ENCODE measurements around the gene HCCS.
"Not testable (repeated sequence)": the region's sequence is repeated elsewhere in the genome, so short reads cannot be mapped to it uniquely, and the experiment has no call there.

Gene HCCS

DNA sequence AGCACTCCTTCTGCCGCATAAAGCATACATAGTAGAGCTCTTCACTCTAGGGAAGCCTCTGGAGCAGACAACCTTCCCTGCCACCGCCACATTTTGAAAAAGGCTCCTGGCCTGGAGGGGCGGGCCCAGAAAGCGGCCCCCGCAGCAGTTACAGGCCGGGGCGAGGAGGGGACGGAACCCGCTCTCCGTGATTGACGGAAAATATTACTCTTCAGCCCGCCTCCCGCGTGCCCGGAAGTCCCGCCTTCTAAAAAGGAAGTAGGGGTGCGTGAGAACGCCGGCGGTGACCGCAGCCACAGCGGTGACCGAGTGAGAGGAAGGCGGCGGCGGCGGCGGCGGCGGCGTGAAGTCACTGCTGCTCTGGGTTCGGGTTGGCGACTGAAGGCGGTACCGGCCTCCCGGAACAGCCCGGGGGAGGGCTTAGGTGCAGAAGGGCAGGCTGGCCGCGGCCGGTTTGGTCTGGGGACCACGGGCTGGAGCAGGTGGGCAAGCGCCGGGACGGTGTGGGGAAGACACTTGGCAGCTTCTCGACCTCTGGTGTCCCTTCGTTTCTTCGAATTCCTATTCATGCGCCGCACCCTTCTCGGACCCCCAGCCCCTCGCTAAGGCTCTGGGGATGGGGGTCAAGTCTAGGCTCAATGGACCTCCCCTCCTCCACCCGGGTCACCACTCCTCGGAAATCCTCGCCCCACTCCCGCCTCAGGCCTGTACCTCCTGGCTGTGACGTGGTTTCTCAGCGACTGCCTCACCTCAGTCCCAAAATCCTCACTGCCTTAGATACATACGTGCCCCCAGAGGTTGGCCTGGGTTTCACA, at the start of gene HCCS:
Gene HCCS, plus strand, starts transcription at position 296 of the 815 bp plus-strand sequence. CDS start 729 bp downstream, outside the sequence.
- peak; percentile 70 for DNase-seq

DNA sequence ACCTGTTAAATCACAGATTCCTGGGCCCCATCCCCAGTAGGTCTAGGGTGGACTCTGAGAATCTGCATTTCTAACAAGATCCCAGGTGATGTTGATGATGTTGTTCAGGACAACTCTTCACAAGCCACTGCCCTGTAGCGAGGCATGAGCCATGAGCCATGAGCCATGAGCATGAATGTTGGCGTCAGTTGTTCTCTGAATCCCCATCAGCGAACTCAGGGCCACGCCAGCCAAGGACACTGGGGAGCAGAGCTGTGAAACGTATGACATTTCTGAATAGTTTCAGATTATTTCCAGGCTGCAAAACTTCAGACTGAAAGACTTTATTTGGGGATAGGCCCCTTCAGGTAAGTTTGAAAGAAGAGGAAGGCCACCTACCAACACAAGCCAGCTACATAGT, 46.9 kb upstream of the HCCS start:
- DNase-seq, result no peak

DNA sequence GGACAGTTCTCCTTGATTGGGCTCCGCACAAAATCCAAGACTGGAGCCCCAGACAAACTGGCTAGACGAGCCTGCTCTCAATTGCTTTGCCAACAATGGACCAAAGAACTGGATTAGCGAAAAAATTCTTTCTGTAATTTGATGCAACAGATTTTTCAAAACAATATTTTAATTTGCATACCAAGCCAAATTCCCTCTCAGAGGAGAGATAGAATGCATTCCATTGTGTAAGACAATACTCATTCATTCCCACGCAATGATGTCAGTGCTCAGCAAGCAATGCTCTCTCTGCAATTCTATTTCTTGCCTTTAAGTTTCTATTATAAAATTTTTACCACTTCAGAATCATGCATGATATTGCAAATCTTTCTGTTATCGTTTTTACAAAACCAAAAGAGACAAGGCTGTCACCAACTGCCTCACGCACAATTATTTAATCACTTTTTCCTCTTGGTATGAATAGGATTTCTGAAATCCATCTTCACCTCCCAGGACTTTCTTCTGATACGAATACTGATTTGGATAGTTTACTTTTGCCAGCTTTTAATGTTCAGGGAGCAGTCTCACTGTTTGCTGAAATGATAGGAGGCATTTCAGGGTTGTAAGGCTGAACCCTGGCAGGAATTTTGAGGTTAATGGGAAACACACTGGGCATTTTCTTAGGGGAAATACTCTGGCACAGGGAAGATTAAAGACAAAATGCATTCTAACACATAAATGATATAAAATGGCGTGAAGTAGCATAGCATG, 46.1 kb upstream of the HCCS start:
- no peak for DNase-seq

DNA sequence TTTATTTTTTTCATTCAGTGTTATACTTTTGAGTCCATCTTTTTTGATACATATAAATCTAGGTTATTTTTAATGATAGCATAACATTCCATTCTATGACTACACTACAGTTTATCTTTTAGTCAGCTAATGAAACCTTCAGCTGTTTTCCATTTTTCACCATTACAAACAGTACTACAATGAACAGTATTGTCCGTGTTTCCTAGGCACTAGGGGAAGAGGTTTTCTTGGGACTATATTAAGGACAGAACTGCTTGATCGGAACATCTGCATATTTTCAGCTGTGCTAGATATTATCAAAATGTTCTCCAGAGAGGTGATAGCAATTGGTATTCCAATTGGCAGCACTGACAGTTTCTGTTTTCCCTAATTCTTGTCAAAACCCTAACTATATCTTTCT, 44.3 kb upstream of the HCCS start:
- DNase-seq, result no peak

DNA sequence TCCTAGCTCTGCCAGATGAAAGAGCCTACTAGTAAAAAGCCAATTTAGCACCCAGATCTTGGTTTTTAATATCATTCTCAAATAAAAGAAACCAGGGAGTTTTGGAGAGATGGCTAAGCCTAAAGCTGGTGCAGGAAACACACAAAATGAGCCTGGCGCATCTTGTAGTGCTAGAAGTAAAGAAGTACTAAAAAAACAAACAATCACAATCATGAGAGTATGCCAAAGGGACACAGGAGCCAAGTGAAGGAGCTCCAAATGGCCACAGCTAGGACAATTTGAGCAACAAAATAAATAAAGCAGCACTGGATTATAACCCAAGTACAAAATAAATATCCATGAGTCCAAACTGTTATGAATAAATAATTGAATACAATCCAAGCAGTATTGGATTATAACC, 37.8 kb upstream of the HCCS start:
- no peak for DNase-seq

DNA sequence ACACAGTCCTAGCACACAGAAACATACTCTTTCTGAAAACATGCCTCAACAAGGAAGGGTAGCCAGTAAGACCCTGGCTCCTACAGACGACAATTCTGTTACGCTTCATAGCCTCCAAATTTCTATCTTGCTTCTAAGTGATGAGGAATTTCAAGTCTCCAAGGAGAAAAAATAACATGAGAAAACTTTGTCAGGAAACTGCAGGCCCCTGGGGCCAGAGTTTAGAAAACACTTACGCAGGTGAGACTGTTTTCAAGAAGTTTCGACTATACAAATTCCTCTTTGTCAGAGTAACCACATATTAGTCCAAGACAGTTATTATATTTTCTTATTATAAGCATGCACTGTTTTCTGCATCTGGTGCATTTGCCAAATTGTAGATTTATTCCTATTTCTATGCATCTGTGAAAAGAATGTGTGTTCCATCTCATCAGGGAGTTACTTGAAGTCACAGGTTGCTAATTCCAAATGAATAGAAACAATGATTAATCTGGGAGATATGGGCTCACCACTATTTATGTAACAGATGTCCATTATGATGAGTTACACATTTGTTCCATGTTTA, 30.3 kb upstream of the HCCS start:
- no peak for DNase-seq

DNA sequence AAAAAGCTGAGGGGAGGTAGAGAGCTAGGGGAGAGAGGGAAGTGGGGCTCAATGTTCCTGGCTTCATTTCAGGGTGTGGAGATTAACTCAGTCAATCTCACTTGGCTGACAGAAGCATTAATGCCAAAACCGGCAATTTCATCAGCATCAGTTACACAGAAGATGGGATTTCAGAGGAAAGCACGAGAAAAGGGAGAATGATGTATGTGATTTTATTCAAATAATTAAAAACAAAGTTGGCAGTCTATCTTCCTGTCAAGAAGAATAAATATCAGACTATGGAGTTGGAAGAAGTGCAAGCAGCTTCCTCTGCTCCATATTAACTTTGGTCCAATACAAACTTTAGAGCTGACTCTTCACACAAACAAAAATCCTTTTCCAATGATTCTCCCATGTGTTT, 29.6 kb upstream of the HCCS start:
- DNase-seq, result no peak

DNA sequence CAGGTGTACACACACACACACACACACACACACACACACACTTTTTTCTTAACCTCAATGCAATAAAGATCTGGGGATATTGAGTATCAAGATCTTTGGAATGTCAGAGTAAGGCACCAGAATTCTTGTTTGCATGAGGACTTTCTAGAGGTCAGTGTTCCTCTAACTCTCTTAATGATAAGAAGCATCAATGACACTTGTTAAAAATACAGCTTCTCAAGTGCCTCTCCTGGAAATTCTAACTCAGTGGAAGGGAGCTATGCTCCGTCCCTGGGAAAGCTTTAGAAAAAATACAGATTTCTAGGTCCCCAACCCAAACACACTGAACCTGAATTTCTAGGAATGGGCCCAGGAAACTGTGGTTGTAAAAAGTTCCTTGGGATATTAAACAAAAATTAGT, 25.8 kb upstream of the HCCS start:
- DNase-seq, result no peak

DNA sequence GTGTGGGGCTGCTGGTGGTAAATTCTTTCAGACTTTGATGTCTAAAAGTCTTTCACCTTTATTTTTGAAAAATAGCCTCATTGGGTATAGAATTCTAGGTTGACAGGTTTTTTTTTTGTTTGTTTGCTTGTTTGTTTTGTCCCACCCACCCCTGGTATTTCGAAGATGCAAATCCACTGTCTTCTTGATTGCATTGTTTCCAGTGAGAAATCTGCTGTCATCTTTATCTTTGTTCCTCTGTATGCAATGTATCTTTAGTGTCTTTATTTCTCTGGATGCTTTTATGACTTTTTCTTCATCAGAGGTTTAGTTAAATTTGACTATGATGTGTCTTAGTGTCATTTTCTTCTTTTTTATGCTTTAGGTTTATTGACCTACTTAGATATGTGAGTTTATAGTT, 21.3 kb upstream of the HCCS start:
- DNase-seq, result no peak

DNA sequence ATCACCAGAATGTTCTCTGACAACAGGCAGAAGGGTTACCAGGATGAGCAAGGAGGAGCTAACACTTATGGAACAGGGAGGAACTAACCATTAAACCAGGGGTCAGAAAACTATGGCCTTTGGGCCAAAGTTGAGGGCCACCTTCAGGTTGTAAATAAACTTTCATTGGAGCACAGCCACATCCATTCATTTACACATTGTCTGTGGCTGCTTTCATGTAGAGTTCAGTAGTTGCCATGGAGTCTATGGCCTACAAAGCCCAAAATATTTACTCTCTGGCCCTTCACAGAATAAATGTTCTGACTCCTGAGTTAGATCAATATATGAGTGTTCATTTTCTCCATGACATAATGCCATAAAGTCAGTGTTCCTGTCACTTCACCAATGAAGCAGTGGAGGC, 13.2 kb upstream of the HCCS start:
- no peak for DNase-seq

DNA sequence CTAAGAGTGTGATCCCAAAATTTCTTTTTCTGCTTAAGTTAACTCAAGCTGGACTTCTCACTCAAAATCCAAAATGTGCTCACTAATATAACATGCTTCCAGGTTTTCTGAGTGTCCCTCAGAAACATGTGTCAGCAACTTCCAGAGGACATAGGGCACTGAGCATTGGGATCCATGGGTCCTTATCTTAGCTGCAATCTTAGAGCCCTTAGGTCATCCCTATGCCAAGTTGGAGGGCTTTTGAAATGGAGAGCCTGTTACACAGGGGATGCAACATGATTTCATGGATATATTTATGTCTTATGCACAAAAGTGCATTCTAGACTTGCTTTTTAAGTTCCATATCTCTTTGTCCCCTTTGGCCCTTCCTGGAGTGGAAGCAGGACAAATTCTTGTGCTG, 11.7 kb upstream of the HCCS start:
- DNase-seq, result no peak

DNA sequence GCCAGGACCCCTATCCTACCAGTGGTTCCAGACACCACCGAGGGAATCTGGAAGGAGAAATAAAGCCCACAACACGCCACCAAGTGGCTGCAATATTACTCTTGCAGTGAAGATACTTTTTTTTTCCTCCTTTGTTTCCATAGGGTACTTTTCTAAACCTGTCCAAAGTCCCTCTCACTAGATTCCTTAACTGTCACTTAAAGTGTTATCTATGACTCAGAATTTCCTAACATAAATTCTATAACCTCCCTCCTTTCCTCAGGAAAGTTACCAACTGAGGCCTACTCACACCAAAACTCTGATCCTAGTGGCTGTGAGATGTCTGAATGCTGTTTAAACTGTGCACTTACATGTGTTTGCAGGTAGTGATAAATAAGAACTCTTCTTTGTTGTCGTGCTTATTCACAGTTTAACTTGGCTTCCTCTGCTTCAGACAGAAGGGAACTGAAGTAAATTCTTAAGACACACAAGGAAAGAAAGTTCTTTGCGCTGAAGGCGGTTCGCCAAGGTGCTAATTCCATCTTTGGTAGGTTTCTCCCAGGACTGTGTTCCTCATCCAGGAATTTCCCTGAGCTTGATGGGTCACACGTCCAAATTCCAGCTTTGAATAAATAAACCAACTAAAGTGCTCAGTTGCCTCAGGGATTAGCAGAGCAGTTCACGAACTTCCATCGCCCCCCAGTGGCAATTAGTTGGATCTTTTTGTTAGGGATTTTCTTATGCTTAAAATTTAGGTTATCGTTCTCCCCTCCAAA, 10.7 kb upstream of the HCCS start:
- DNase-seq, result peak; percentile 3

DNA sequence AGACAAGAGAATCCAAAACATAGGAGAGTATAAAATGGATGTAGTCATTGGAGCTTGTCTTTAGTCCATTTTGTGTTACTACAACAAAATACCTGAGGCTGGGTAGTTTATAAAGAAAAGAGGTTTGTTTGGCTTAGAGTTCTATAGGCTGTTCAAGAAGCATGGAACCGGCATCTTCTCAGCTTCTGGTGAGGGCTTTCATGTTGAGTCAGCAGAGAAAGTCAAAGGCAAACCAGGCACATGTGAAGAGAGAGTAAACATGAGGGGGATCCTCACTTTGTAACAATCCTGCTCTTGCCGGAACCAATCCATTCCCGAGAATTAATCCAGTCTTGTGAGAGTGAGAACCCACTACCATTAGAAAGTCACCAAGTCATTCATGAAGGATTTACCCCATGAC, 8.1 kb upstream of the HCCS start:
- DNase-seq, result no peak

DNA sequence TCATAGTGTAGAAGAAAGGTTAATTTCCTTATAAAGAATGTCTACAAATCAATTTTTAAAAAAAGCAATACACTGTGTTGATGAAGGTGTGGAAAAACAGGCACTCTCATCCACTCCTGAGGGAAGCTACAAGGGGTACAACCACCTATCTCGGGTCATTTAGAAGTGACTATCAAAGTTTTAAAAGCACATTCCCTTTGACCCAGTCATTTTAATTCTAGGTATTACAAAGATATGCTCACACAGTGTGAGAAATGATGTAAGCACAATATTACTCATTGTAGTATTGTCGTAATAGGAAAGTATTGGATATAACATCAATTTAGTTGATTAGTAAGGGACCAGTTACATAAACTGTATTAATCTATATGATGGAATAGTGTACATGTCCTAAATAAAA, 7.4 kb upstream of the HCCS start:
- DNase-seq, result no peak

DNA sequence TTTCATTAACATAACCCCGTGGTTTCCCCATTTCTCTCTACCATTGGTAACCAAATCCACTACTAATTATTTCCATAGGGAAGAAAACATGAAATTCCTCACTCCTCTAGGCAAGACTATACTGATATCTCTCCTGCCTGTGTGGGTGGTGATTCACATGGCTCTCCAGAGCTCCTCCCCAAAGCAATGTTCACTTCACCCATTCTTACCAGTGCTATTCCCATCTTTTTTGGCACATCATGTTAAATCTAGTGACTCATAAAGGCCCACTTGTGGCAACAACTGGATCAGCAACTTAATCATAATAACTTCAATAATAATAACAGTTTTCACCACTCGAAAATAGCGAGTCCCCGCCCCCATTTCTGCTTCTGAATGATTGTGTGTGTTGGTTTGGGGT, 6.1 kb upstream of the HCCS start:
- no peak for DNase-seq

DNA sequence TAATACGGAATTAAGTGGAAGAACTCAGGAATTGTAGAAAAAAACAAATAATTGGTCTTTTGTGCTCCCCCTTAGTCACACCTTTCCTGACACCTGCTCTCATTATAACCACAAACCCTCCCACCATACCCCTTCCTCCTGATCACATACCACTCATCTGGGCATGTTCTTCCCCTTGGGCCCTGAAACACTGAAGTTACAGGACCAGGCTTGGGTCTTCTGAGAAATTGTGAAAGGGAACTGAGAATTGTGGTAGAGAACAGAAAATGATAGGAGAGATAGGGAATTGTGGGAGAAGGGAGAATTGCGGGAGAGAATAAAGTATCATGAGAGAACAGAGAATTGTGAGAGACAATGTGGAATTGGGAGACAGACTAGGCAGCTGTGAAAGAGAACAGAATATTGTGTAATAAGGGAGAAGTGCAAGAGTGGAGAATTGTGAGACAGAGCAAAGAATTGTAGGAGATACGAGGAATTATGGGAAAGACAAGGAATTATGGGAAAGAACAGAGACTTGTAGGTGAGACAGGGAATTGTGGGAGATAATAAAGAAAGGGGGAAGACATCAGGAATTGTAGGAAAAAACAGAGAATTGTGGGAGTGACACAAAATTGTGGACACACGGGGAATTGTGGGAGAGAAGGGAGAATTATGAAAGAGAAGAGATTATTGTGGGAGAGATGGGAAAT, 2.7 kb upstream of the HCCS start:
- DNase-seq, result no peak

DNA sequence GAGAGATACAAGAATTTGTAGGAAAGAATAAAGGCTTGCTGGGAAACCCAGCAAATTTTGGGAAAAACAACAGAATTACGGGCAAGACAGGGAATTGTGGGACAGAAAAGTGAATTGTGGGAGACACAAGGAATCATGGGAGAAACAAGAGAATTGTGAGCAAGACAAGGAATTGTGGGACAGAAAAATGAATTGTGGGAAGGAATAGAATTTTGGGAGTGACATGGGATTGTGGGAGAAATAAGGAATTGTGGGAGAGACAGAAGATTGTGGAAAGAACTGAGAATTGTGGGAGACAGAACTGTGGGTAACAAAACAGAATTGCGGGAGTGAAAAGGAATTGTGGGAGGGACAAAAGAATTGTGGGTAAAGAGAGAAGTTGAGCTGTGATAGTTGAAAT, 1.2 kb upstream of the HCCS start:
- DNase-seq, result no peak

DNA sequence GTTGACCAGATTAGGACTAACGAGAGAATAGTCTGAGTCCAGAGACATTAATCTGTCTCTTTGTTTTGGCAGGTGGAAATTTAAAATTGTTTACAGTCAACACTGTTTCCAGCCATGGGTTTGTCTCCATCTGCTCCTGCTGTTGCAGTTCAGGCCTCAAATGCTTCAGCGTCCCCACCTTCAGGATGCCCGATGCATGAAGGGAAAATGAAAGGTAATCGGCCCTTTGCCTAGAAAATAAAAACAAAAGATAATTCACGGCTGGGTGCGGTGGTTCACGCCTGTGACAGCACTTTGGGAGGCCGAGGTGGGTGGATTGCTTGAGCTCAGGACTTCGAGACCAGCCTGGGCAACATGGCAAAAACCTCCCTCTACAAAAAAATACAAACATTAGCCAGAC, 815 bp downstream of the HCCS start:
- DNase-seq, result no peak

DNA sequence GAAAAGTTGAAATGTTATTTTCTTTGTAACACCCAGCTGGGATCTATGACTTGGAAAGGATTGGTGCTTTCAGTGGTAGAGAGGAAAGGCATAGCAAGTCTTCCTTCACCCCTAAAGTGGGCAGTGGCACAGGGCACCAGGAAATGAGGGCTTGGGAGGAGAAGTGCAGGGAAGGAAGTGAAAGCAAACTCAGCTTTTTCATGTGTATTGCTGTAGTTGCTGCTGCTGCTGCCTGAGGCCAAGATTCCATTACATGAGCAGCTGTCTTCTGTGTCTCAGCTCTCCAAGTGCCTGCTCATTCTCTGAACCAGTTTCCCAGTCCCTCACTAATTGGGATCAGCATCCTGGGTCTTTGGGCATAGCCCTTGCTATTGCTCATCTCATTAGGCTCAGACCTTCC, 2.6 kb downstream of the HCCS start:
- DNase-seq, result no peak

DNA sequence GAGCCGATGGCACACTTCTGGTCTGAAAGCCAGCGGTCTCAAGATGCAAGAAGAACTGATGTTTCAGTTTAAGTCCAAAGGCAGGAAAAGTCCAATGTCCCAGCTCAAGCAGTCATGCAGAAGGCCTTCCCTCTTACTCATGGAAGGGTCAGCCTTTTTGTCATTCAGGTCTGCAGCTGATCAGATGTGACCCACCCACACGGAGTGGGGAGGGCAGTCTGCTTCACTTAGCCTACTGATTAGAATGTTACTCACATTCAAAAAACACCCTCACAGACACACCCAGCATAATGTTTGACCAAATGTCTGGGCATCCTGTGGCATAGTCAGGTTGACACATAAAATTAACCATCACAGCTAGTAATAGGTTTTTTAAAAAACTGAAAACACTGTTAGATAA, 6.6 kb downstream of the HCCS start:
- no peak for DNase-seq

DNA sequence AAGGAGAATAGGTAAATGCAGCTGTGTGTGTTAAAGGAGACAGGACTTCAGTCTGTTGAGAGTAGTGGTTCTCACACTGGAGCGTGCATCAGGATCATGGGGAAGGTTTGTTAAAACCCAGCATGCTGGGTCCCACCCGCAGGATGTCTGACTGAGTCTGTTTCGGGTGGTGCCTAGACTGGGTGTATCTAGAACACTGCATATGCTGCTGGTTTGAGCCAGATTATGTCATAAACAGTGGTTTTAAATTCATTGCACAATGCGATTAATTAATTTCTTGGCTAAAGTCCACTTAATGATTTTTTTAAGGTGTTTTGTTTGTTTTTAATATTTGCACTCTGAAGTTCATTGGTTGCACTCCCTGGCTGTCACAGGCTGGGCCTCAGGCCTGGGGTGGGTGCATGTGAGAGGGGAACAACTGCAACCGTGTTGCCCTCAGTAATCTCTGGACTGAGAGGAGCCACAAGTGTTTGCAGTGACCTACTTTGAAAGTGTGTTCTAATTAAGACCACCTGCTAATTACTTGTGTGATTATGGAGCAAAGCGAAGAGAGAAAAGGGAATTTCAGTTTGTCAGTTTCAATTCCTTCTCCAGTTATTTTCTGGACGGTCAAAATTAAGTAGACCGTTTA, 8.3 kb downstream of the HCCS start:
- DNase-seq, result no peak

DNA sequence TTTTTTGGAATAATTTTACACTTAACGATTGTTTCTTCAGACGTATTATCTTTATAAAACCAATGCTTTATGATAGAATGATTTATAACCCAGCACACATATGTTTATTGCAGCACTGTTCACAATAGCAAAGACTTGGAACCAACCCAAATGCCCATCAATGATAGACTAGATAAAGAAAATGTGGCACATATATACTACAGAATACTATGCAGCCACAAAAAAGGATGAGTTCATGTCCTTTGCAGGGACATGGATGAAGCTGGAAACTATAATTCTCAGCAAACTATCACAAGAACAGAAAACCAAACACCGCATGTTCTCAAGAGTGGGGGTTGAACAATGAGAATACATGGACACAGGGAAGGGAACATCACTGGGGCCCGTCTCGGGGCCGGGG, 12.0 kb downstream of the HCCS start:
- DNase-seq, result not testable (repeated sequence)
